Panc1 (cell line): ENCODE data around the gene RRP1.

Source experiments
- CTCF ChIP-seq: fragments of 450-650 bp; IDR thresholded peaks from 2 replicates; pipeline ENCODE4 v1.5.1; 2017; ENCODE audit warnings: mild to moderate bottlenecking
- POLR2AphosphoS5 ChIP-seq: IDR thresholded peaks from 2 replicates; pipeline ENCODE4 v1.6.1; 2012; ENCODE audit warnings: mild to moderate bottlenecking, low read depth, low read length, moderate library complexity
- SIN3A ChIP-seq: IDR thresholded peaks from 2 replicates; pipeline ENCODE4 v1.6.1; 2012; ENCODE audit warnings: low read depth, mild to moderate bottlenecking, low read length, moderate library complexity, borderline replicate concordance; ENCODE audit not compliant: insufficient read depth
- TCF7L2 ChIP-seq: IDR thresholded peaks from 2 replicates; pipeline ENCODE4 v1.6.1; 2011; ENCODE audit warnings: mild to moderate bottlenecking, low read depth, low read length, inconsistent platforms
- TF ChIP-seq, protein P1 (sequence below), 2 experiments: IDR thresholded peaks; 2 replicates each; pipeline ENCODE4 v1.6.1; 2011 to 2012; ENCODE audit warnings: low read depth in 2 of 2, control low read depth in 1 of 2, low read length in 1 of 2, mild to moderate bottlenecking in 1 of 2, moderate library complexity in 1 of 2; ENCODE audit not compliant: insufficient read depth in 1 of 2

- TF ChIP-seq CTCF (no peak), POLR2AphosphoS5 (no peak), TCF7L2 (no peak), SIN3A (no peak)
- TF ChIP-seq, protein P1, sequence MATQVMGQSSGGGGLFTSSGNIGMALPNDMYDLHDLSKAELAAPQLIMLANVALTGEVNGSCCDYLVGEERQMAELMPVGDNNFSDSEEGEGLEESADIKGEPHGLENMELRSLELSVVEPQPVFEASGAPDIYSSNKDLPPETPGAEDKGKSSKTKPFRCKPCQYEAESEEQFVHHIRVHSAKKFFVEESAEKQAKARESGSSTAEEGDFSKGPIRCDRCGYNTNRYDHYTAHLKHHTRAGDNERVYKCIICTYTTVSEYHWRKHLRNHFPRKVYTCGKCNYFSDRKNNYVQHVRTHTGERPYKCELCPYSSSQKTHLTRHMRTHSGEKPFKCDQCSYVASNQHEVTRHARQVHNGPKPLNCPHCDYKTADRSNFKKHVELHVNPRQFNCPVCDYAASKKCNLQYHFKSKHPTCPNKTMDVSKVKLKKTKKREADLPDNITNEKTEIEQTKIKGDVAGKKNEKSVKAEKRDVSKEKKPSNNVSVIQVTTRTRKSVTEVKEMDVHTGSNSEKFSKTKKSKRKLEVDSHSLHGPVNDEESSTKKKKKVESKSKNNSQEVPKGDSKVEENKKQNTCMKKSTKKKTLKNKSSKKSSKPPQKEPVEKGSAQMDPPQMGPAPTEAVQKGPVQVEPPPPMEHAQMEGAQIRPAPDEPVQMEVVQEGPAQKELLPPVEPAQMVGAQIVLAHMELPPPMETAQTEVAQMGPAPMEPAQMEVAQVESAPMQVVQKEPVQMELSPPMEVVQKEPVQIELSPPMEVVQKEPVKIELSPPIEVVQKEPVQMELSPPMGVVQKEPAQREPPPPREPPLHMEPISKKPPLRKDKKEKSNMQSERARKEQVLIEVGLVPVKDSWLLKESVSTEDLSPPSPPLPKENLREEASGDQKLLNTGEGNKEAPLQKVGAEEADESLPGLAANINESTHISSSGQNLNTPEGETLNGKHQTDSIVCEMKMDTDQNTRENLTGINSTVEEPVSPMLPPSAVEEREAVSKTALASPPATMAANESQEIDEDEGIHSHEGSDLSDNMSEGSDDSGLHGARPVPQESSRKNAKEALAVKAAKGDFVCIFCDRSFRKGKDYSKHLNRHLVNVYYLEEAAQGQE (IDR thresholded peaks at IDR 0.05; ENCODE audit: insufficient read depth in 1 of 2, low read depth in 2 of 2, low read length in 1 of 2): no peak
Measured at GRCh38 chr21:43811262-43812105, 22.1 kb downstream of the RRP1 start.
